ENCODE results near the gene GDI2. TPM values are rescaled to one million over a fixed set of nuclear protein-coding genes. Genes with fewer than 3 reads are reported as not detected.
"Not testable (repeated sequence)": the region's sequence is repeated elsewhere in the genome, so short reads cannot be mapped to it uniquely, and the experiment has no call there.

GDI2 gene
- 411 and 630 TPM in 2 replicates for total RNA-seq

GRCh38 chr10:5813341-5814109, at the start of gene GDI2:
Gene GDI2 (minus strand): TSS chr10:5813434. CDS start chr10:5813258, 176 bp downstream.
- peak; percentile 83 for DNase-seq (ENCODE audit: low read depth)

GRCh38 chr10:5862360-5862961, 49.2 kb upstream of the GDI2 start:
- DNase-seq (ENCODE audit: low read depth): no peak

GRCh38 chr10:5860066-5860465, 46.8 kb upstream of the GDI2 start:
- DNase-seq (ENCODE audit: low read depth): no peak

- no peak for DNase-seq (ENCODE audit: low read depth)
These were observed 45.6 kb upstream of the GDI2 start for GRCh38 chr10:5858811-5859210.

GRCh38 chr10:5856701-5857004, 43.4 kb upstream of the GDI2 start:
- no peak for DNase-seq (ENCODE audit: low read depth)

GRCh38 chr10:5855979-5856700, 42.9 kb upstream of the GDI2 start:
- no peak for DNase-seq (ENCODE audit: low read depth)

- no peak for DNase-seq (ENCODE audit: low read depth)
These were observed 40.9 kb upstream of the GDI2 start for GRCh38 chr10:5854131-5854475.

GRCh38 chr10:5846667-5847066, 33.4 kb upstream of the GDI2 start:
- not testable (repeated sequence) for DNase-seq (ENCODE audit: low read depth)

GRCh38 chr10:5844345-5845055, 31.3 kb upstream of the GDI2 start:
- DNase-seq (ENCODE audit: low read depth): no peak

- DNase-seq (ENCODE audit: low read depth): no peak
These were observed 30.6 kb upstream of the GDI2 start for GRCh38 chr10:5843686-5844344.

- no peak for DNase-seq (ENCODE audit: low read depth)
These were observed 28.7 kb upstream of the GDI2 start for GRCh38 chr10:5841965-5842364.

GRCh38 chr10:5840314-5841307, 27.4 kb upstream of the GDI2 start:
- DNase-seq (ENCODE audit: low read depth): peak; percentile 45

- DNase-seq (ENCODE audit: low read depth): not testable (repeated sequence)
These were observed 22.9 kb upstream of the GDI2 start for GRCh38 chr10:5836181-5836580.

- no peak for DNase-seq (ENCODE audit: low read depth)
These were observed 22.3 kb upstream of the GDI2 start for GRCh38 chr10:5835446-5836095.

- no peak for DNase-seq (ENCODE audit: low read depth)
These were observed 20.6 kb upstream of the GDI2 start for GRCh38 chr10:5833814-5834213.

GRCh38 chr10:5832946-5833345, 19.7 kb upstream of the GDI2 start:
- DNase-seq (ENCODE audit: low read depth): no peak

GRCh38 chr10:5831446-5831782, 18.2 kb upstream of the GDI2 start:
- DNase-seq (ENCODE audit: low read depth): no peak

GRCh38 chr10:5830629-5831445, 17.6 kb upstream of the GDI2 start:
- no peak for DNase-seq (ENCODE audit: low read depth)

GRCh38 chr10:5829267-5829666, 16.0 kb upstream of the GDI2 start:
- DNase-seq (ENCODE audit: low read depth): no peak

Measured in renal cortical epithelial cell (primary cell).